HCT116 (cell line): Measurements from ENCODE around the gene MYO3B. TPM values are rescaled to one million over a fixed set of nuclear protein-coding genes. Genes with fewer than 3 reads are reported as not detected.

Source experiments
- ATAC-seq: fragments of 200-7000 bp; cut with Tn5 transposase; 2 replicates; pipeline ENCODE4 v1.9.1; 2020; ENCODE audit warnings: mild to moderate bottlenecking, moderate library complexity
- Bru-seq: library from RNA; stranded (reverse); fragments of 400-500 nt; gene quantifications from one replicate; lab custom pipeline; 2021; lab: Mats Ljungman, UMichigan
- BruChase-seq, 2 experiments: library from RNA; stranded (reverse); fragments of 400-500 nt; gene quantifications; one replicate each; lab custom pipeline; 2021; lab: Mats Ljungman, UMichigan
- BruUV-seq: library from RNA; stranded (reverse); fragments of 400-500 nt; replicated peaks from 2 replicates; lab custom pipeline; 2021; lab: Mats Ljungman, UMichigan
- CTCF ChIA-PET: fragments of 300-600 bp; sonication (Branson Sonifier 250); formaldehyde crosslinking; loops from one replicate; lab custom pipeline; 2021; ENCODE audit warnings: antibody characterized with exemption; lab: Charles Lee
- POLR2A ChIA-PET: fragments of 300-600, 350-600 bp; sonication (Branson Sonifier 250); formaldehyde crosslinking; loops from one replicate; lab custom pipeline; 2021; ENCODE audit warnings: antibody characterized with exemption; lab: Charles Lee
- RAD21 ChIA-PET, 2 experiments: fragments of 300-600 bp; sonication (Branson Sonifier 250); formaldehyde crosslinking; loops; one replicate each; lab custom pipeline; 2023; ENCODE audit warnings: low total read pairs in 2 of 2; ENCODE audit not compliant: uncharacterized antibody in 2 of 2, unreplicated experiment in 2 of 2, low non-redundant PET in 1 of 2; lab: Charles Lee
- DNase-seq: peaks from one replicate; pipeline ENCODE4 v3.0.0-alpha.2; 2010; ENCODE audit warnings: low read depth, low spot score
- H2AFZ ChIP-seq: fragments of 200-600 bp; shearing (Covaris generic), sonication (generic); 2 replicates; pipeline ENCODE4 v1.6.1; 2017; ENCODE audit warnings: low read depth, mixed run types, mixed read lengths, antibody characterized with exemption, low read length; ENCODE audit not compliant: poor library complexity, severe bottlenecking
- H3K27ac ChIP-seq: 2 replicates; pipeline ENCODE4 v1.5.1; 2012; ENCODE audit warnings: low read depth, low read length
- H3K27me3 ChIP-seq: fragments of 200-600 bp; sonication (generic); 2 replicates; pipeline ENCODE4 v1.6.1; 2016; ENCODE audit warnings: mixed run types, low read length, mixed read lengths; ENCODE audit not compliant: insufficient read depth
- H3K36me3 ChIP-seq, 2 experiments: fragments of 200-500 bp in 1 of 2; fragments of 200-600 bp in 1 of 2; sonication (Bioruptor generic) in 1 of 2; sonication (generic) in 1 of 2; 2 replicates each; pipeline versions ENCODE4 v1.5.1 to v1.6.1; 2014 to 2016; ENCODE audit warnings: low read length in 2 of 2, inconsistent platforms in 1 of 2, mixed read lengths in 1 of 2, mixed run types in 1 of 2; ENCODE audit not compliant: insufficient read depth in 2 of 2, control insufficient read depth in 1 of 2
- H3K4me1 ChIP-seq, 2 experiments: fragments of 200-600 bp in 1 of 2; sonication (generic) in 1 of 2; 2 replicates each; pipeline versions ENCODE4 v1.5.1 to v1.6.1; 2012 to 2017; ENCODE audit warnings: low read length in 2 of 2, inconsistent platforms in 1 of 2, mild to moderate bottlenecking in 1 of 2, mixed read lengths in 1 of 2, mixed run types in 1 of 2, moderate library complexity in 1 of 2; ENCODE audit not compliant: insufficient read depth in 2 of 2, control insufficient read depth in 1 of 2
- H3K4me2 ChIP-seq: fragments of 200-600 bp; sonication (generic); 2 replicates; pipeline ENCODE4 v1.6.1; 2017; ENCODE audit warnings: mixed run types, low read length, mixed read lengths
- H3K4me3 ChIP-seq, 2 experiments: fragments of 200-600 bp in 1 of 2; sonication (generic) in 1 of 2; replicated peaks in 1 of 2; 2 replicates each; pipeline ENCODE4 v1.5.1; 2011 to 2016; ENCODE audit warnings: low read length in 2 of 2, control low read depth in 1 of 2, low read depth in 1 of 2, mild to moderate bottlenecking in 1 of 2, mixed read lengths in 1 of 2, mixed run types in 1 of 2
- H3K79me2 ChIP-seq: fragments of 200-600 bp; sonication (generic); 2 replicates; pipeline ENCODE4 v1.6.1; 2017; ENCODE audit warnings: mild to moderate bottlenecking, mixed run types, low read length, moderate library complexity, mixed read lengths; ENCODE audit not compliant: insufficient read depth
- H3K9ac ChIP-seq: fragments of 200-600 bp; sonication (generic); 2 replicates; pipeline ENCODE4 v1.6.1; 2016; ENCODE audit warnings: low read length, mixed read lengths
- H3K9me2 ChIP-seq: fragments of 200-600 bp; sonication (generic), shearing (Covaris generic); 2 replicates; pipeline ENCODE4 v1.6.1; 2017; ENCODE audit warnings: mixed run types, mild to moderate bottlenecking, moderate library complexity; ENCODE audit not compliant: insufficient read depth
- H3K9me3 ChIP-seq, 2 experiments: fragments of 200-500 bp in 1 of 2; fragments of 200-600 bp in 1 of 2; sonication (Bioruptor generic) in 1 of 2; sonication (generic) in 1 of 2; 2 replicates each; pipeline ENCODE4 v1.6.1; 2014 to 2017; ENCODE audit warnings: low read length in 2 of 2, mixed read lengths in 2 of 2, inconsistent platforms in 1 of 2, low read depth in 1 of 2, mild to moderate bottlenecking in 1 of 2, mixed run types in 1 of 2, moderate library complexity in 1 of 2; ENCODE audit not compliant: control insufficient read depth in 1 of 2, insufficient read depth in 1 of 2
- H4K20me1 ChIP-seq: fragments of 200-600 bp; sonication (generic), shearing (Covaris generic); 2 replicates; pipeline ENCODE4 v1.6.1; 2017; ENCODE audit warnings: mixed run types, mild to moderate bottlenecking, moderate library complexity; ENCODE audit not compliant: insufficient read depth
- CBX3 ChIP-seq: IDR thresholded peaks from 2 replicates; pipeline ENCODE4 v1.6.1; 2012; ENCODE audit warnings: low read depth
- CEBPB ChIP-seq: IDR thresholded peaks from 2 replicates; pipeline ENCODE4 v1.6.1; 2012; ENCODE audit warnings: low read depth
- CTCF ChIP-seq, 3 experiments: fragments of 200-600 bp in 1 of 3; sonication (generic) in 1 of 3; IDR thresholded peaks in 2 of 3; conservative IDR thresholded peaks in 1 of 3; 2 replicates each; pipeline ENCODE4 v1.5.1; 2012 to 2017; ENCODE audit warnings: low read depth in 2 of 3, low read length in 2 of 3, antibody characterized with exemption in 1 of 3, borderline replicate concordance in 1 of 3, control low read depth in 1 of 3, mild to moderate bottlenecking in 1 of 3, mixed read lengths in 1 of 3, mixed run types in 1 of 3, moderate library complexity in 1 of 3; ENCODE audit not compliant: insufficient read depth in 1 of 3
- EGR1 ChIP-seq: IDR thresholded peaks from 2 replicates; pipeline ENCODE4 v1.6.1; 2012; ENCODE audit warnings: low read depth
- EZH2 ChIP-seq: fragments of 200-600 bp; sonication (generic); IDR thresholded peaks from 2 replicates; pipeline ENCODE4 v1.6.1; 2017; ENCODE audit warnings: antibody characterized with exemption, mixed run types
- EZH2phosphoT487 ChIP-seq: fragments of 200-600 bp; IDR thresholded peaks from 2 replicates; pipeline ENCODE4 v1.6.1; 2018; ENCODE audit warnings: antibody characterized with exemption, borderline replicate concordance
- JUND ChIP-seq: IDR thresholded peaks from 2 replicates; pipeline ENCODE4 v1.6.1; 2012
- MAX ChIP-seq: IDR thresholded peaks from 2 replicates; pipeline ENCODE4 v1.6.1; 2012
- REST ChIP-seq: IDR thresholded peaks from 2 replicates; pipeline ENCODE4 v1.6.1; 2012; ENCODE audit warnings: low read depth
- SIN3A ChIP-seq: IDR thresholded peaks from 2 replicates; pipeline ENCODE4 v1.6.1; 2012; ENCODE audit warnings: low read depth
- YY1 ChIP-seq: IDR thresholded peaks from 2 replicates; pipeline ENCODE4 v1.6.1; 2011; ENCODE audit warnings: low read length, low read depth, moderate library complexity, mild to moderate bottlenecking; ENCODE audit not compliant: insufficient replicate concordance; ENCODE audit errors: extremely low read depth
- intact Hi-C: fragments of 100-400 bp; cut with micrococcal nuclease; formaldehyde crosslinking; loops from 2 replicates; pipeline ENCODE4 v1.10.0; 2022
- long read RNA-seq: library from polyadenylated mRNA; unstranded; transcript quantifications from one replicate; pipeline ENCODE4 v2.0.0, GENCODE V29; 2021; ENCODE audit not compliant: unreplicated experiment
- polyA plus RNA-seq: library from polyadenylated mRNA; unstranded; fragments of >200 nt; gene quantifications from 2 replicates; pipeline ENCODE4 v1.2.1, GENCODE V29; 2012; ENCODE audit warnings: missing spikeins
- total RNA-seq: library from RNA; stranded (reverse); gene quantifications from one replicate; pipeline ENCODE4 v1.2.1, GENCODE V29; 2021; ENCODE audit not compliant: unreplicated experiment

Gene MYO3B
- total RNA-seq (not detected), Bru-seq, nascent RNA (percentile 5 among the genes with signal in this experiment), BruChase-seq, experiment 1, labeled RNA remaining after a 6-hour chase (percentile 3 among the genes with signal in this experiment), BruChase-seq, experiment 2, labeled RNA remaining after a 2-hour chase (percentile 4 among the genes with signal in this experiment)
- not detected in 2 replicates for polyA plus RNA-seq
- long read RNA-seq = 0 reads

GRCh38 chr2:170177950-170178781 is at the start of gene MYO3B:
Gene MYO3B (plus strand): TSS chr2:170178147. CDS start chr2:170178288, 141 bp downstream.
- no peaks in the 10 kb centered on the region for H3K4me1 ChIP-seq
- H3K9ac ChIP-seq = no peak within 1 kb of the TSS
- H3K4me2 ChIP-seq = no peak within 1 kb of the TSS
- H3K27ac ChIP-seq = no peak within 1 kb of the TSS
- POLR2A ChIA-PET = no interaction called here
- CTCF ChIA-PET = no interaction called here
- H4K20me1 ChIP-seq = no peaks in the 10 kb centered on the region
- H3K27me3 ChIP-seq = no peaks in the 10 kb centered on the region
- H2AFZ ChIP-seq = no peak within 1 kb of the TSS
- H3K9me3 ChIP-seq = no peaks in the 10 kb centered on the region
- H3K79me2 ChIP-seq = no peaks in the 10 kb centered on the region
- DNase-seq (no peak), ATAC-seq (no peak)
- intact Hi-C loops = no loop called here
- BruUV-seq = no TSS peak
- H3K9me2 ChIP-seq = no peaks in the 10 kb centered on the region
- no peaks in the 10 kb centered on the region for H3K36me3 ChIP-seq
- no peak within 1 kb of the TSS for H3K4me3 ChIP-seq
- RAD21 ChIA-PET = interaction anchor here in 1 of 2 experiments (0.6 kb wide), 1 partner anchor 723 kb away, joined by 3 read pairs; no protein-coding TSS in a partner anchor
- TF ChIP-seq JUND (no peak), MAX (no peak), CBX3 (no peak), EZH2phosphoT487 (no peak), YY1 (no peak), EZH2 (no peak), REST (no peak), CEBPB (no peak), EGR1 (no peak), SIN3A (no peak), CTCF (IDR thresholded peaks at IDR 0.05 in 2 of 3, conservative IDR thresholded peaks at IDR 0.05 in 1 of 3; ENCODE audit: borderline replicate concordance in 1 of 3, insufficient read depth in 1 of 3, low read depth in 2 of 3, low read length in 2 of 3) (no peak)
